ENCODE data around the gene CDH4. TPM values are rescaled to one million over a fixed set of nuclear protein-coding genes. Genes with fewer than 3 reads are reported as not detected.

The CDH4 gene
- total RNA-seq, 1 donor from 2014 or later, result 12.1 TPM

DNA sequence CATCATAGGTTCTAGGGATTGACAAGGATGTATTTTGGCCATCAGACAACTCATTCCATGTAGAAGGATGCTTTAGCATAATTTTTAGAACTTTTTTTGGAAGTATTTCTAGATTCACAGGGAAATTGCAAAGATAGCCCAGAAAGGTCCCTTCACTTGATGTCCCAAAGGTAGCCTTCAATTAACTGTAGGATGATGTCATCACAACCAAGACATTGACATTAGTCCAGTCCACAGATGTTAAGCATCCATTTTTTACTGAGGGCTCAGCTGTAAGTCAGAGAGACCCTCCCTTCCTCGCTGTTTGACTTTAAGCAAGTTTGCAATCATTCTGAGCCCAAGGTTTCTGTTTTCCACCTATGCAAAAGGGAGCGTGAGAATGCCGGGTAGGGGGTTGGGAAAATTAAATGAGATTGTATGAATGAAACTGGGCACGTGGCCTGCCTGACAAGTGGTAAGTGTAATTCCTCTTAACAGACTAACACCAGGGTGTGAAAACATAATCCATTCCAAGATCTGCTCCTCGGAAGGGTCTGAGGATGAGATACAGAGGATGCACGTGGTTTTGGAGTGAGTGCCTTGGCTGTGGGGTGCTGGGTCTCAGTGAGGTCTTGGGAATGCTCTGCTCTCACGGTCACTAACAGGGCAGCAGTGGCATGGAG lies 126.8 kb downstream of the CDH4 start:
- Histone ChIP-seq H3K27me3 (ENCODE audit: control insufficient read depth, insufficient read depth, low read length) (no peaks in the 10 kb centered on the region), H3K4me3 (ENCODE audit: low read depth, low read length) (no peak overlapping the region), H3K36me3 (ENCODE audit: control insufficient read depth, insufficient read depth, low read length) (no peaks in the 10 kb centered on the region)
- DNase-seq (ENCODE audit: low read depth), result no peak
- FAIRE-seq, result no peak
- TF ChIP-seq CTCF (IDR thresholded peaks at IDR 0.05; ENCODE audit: insufficient read depth, low read length, severe bottlenecking), result no peak

DNA sequence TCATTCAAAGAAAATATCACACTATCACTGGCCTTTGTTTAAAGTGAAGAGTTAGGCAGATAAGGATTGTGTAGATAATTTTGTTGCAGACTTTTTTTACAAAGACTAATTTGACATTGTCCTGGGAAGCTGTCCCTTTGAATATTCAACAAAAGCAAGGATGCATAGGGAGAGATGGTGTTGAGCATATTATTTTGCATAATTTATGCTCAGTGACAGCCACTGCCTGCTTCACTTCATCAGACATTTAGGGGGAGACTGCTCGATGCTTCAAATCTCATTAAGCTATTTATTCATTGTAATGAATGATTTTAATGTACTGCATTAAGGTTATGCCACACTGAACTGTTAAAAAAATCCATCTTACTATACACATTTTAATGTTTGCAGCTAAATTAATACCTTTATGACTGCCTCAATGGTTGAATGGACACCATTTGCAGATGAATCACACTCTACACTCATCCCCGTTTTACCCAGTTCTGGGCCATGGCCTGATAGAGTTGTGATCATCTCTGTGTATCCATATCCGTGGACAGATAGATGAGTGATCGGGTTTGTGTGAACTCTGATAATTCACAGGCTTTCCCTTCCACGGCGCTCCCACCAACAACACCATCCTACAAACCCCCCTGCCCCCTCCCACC lies 128.0 kb downstream of the CDH4 start:
- Histone ChIP-seq H3K4me3 (ENCODE audit: low read depth, low read length) (no peak overlapping the region), H3K36me3 (ENCODE audit: control insufficient read depth, insufficient read depth, low read length) (no peaks in the 10 kb centered on the region), H3K27me3 (ENCODE audit: control insufficient read depth, insufficient read depth, low read length) (no peaks in the 10 kb centered on the region)
- FAIRE-seq (no peak), DNase-seq (ENCODE audit: low read depth) (no peak)
- TF ChIP-seq CTCF (IDR thresholded peaks at IDR 0.05; ENCODE audit: insufficient read depth, low read length, severe bottlenecking), result no peak

DNA sequence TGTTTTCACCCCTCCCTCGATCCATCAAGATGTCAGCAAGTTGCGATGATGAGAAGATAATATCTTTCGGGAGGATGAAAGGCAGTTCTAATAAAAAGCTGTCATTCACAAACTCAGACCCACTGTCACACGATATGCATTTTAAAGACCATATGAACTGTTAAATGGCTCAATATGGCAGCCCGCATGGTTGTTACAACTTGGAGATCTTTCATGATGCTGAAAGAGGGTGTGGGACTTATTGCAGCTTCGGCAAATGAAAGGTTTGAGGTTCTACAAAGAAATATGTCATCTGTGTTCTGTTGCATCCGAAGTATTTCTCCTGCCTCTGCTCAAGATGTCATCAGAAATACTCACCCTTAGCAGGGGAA lies 128.5 kb downstream of the CDH4 start:
- TF ChIP-seq CTCF (IDR thresholded peaks at IDR 0.05; ENCODE audit: insufficient read depth, low read length, severe bottlenecking), result no peak
- Histone ChIP-seq H3K36me3 (ENCODE audit: control insufficient read depth, insufficient read depth, low read length) (no peaks in the 10 kb centered on the region), H3K4me3 (ENCODE audit: low read depth, low read length) (no peak overlapping the region), H3K27me3 (ENCODE audit: control insufficient read depth, insufficient read depth, low read length) (no peaks in the 10 kb centered on the region)
- FAIRE-seq, result no peak
- DNase-seq (ENCODE audit: low read depth), result no peak

DNA sequence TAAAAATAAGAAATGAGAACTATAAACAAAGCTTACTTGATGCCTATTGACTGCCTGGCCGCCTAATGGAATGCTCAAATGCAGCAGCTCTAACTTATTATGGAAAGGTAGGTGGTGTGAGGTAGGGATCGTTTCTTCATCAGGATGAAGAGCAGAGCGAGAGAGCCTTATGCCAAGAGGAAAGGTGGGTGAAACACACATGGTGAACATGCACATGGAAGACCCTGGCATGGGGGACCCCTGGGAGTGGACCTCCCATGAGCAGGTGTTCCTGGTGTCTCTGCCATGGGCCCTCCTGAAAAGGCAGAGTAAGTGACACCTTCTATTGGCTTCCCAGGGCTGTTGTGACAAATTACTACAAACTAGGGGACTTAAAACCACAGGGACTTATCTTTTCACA lies 130.1 kb downstream of the CDH4 start:
- Histone ChIP-seq H3K27me3 (ENCODE audit: control insufficient read depth, insufficient read depth, low read length) (no peaks in the 10 kb centered on the region), H3K36me3 (ENCODE audit: control insufficient read depth, insufficient read depth, low read length) (no peaks in the 10 kb centered on the region), H3K4me3 (ENCODE audit: low read depth, low read length) (no peak overlapping the region)
- no peak for TF ChIP-seq CTCF (IDR thresholded peaks at IDR 0.05; ENCODE audit: insufficient read depth, low read length, severe bottlenecking)
- DNase-seq (ENCODE audit: low read depth) (no peak), FAIRE-seq (no peak)

DNA sequence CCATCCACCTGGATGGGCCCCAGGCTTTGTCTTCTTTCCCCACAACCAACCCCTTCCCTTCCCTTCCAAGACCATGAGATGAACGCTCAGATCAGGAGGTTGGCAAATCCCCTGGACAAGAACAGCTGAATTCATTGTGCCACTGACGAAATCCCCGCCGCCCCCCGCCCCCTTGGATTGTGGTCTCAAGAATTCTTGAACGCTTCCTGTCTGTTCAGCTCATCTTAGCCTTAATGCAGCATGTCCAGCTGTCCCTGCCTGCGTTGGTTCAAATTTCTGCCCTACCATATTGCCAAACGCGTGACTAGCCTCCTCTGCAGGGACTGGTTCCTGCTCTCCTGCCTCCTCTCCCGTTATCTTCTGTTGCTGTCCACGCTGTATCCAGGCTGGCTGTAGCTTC lies 133.2 kb downstream of the CDH4 start:
- H3K27me3 ChIP-seq (ENCODE audit: control insufficient read depth, insufficient read depth, low read length), result no peaks in the 10 kb centered on the region
- H3K36me3 ChIP-seq (ENCODE audit: control insufficient read depth, insufficient read depth, low read length), result no peaks in the 10 kb centered on the region
- TF ChIP-seq CTCF (IDR thresholded peaks at IDR 0.05; ENCODE audit: insufficient read depth, low read length, severe bottlenecking), result no peak
- no peak overlapping the region for H3K4me3 ChIP-seq (ENCODE audit: low read depth, low read length)
- FAIRE-seq (no peak), DNase-seq (ENCODE audit: low read depth) (no peak)

- Histone ChIP-seq H3K36me3 (ENCODE audit: control insufficient read depth, insufficient read depth, low read length) (no peaks in the 10 kb centered on the region), H3K4me3 (ENCODE audit: low read depth, low read length) (no peak overlapping the region), H3K27me3 (ENCODE audit: control insufficient read depth, insufficient read depth, low read length) (no peaks in the 10 kb centered on the region)
- FAIRE-seq (no peak), DNase-seq (ENCODE audit: low read depth) (no peak)
- no peak for TF ChIP-seq CTCF (IDR thresholded peaks at IDR 0.05; ENCODE audit: insufficient read depth, low read length, severe bottlenecking)
These were observed 133.7 kb downstream of the CDH4 start for GRCh38 chr20:61385731-61386130.
